Adrenal gland (tissue), 12 donors: Measurements from ENCODE around the gene ARHGEF4. TPM values are rescaled to one million over a fixed set of nuclear protein-coding genes. Genes with fewer than 3 reads are reported as not detected.

Source experiments
- DNase-seq, 7 donors: peaks; one replicate each; pipeline ENCODE4 v3.0.0-alpha.2; 2019 to 2020
- H3K27ac ChIP-seq, 5 donors: fragments of 200-600 bp; sonication (generic) in 4 of 5; 1 replicate in 3 of 5; 2 replicates in 2 of 5; pipeline versions ENCODE4 v1.5.1 to v1.8.0; 2016 to 2020; ENCODE audit warnings: mild to moderate bottlenecking in 1 of 5
- H3K27me3 ChIP-seq: fragments of 200-600 bp; 2 replicates; pipeline ENCODE4 v1.8.0; 2021
- H3K36me3 ChIP-seq, 2 donors: fragments of 200-600 bp; replicated peaks in 1 of 2; 1 replicate in 1 of 2; 2 replicates in 1 of 2; pipeline versions ENCODE4 v1.5.1 to v1.8.0; 2018 to 2022
- H3K4me1 ChIP-seq, 2 donors: fragments of 200-600 bp; replicated peaks in 1 of 2; 1 replicate in 1 of 2; 2 replicates in 1 of 2; pipeline versions ENCODE4 v1.5.1 to v1.8.0; 2018 to 2021
- H3K4me3 ChIP-seq, 4 donors: fragments of 200-600 bp; sonication (generic) in 3 of 4; one replicate each; pipeline ENCODE4 v1.5.1; 2016 to 2018
- H3K9me3 ChIP-seq, 3 donors: fragments of 200-600 bp; sonication (generic) in 1 of 3; replicated peaks in 1 of 3; 1 replicate in 2 of 3; 2 replicates in 1 of 3; pipeline versions ENCODE4 v1.5.1 to v1.8.0; 2016 to 2021
- CTCF ChIP-seq, 6 experiments: fragments of 450-650 bp in 4 of 6; fragments of 200-600 bp in 2 of 6; sonication (generic) in 1 of 6; IDR thresholded peaks; 1 replicate in 5 of 6; 2 replicates in 1 of 6; pipeline versions ENCODE4 v1.5.1 to v1.8.0; 2016 to 2021; ENCODE audit warnings: antibody characterized with exemption in 6 of 6, mild to moderate bottlenecking in 2 of 6, moderate library complexity in 1 of 6
- POLR2A ChIP-seq, 2 donors: fragments of 450-650 bp; IDR thresholded peaks; one replicate each; pipeline ENCODE4 v1.6.1; 2017; ENCODE audit warnings: antibody characterized with exemption in 2 of 2, mild to moderate bottlenecking in 2 of 2, moderate library complexity in 1 of 2
- WGBS, 4 donors: extraction: QIAGEN DNeasy Blood & Tissue Kit in 2 of 4; methylation state at CpG; one replicate each; pipeline versions ENCODE4 v1.1.5 to v1.1.7; 2013 to 2017; 5-methylcytosine and 5-hydroxymethylcytosine counted together
- intact Hi-C, 2 donors: fragments of 100-400 bp; cut with DNase I; formaldehyde crosslinking; loops; one replicate each; pipeline versions ENCODE4 v1.14.1 to v1.15.0; 2022 to 2023
- polyA plus RNA-seq, 3 donors: library from polyadenylated mRNA; stranded (reverse); fragments of 200-250 nt in 2 of 3; fragments of 350-450 nt in 1 of 3; fragmentation: Illumina TruSeq in 1 of 3; extraction: RNeasy Lipid Tissue Mini Kit (QIAGEN cat#74804) in 1 of 3; gene quantifications; one replicate each; pipeline ENCODE4 v1.2.3, GENCODE V29; 2013 to 2014
- total RNA-seq, 9 donors: library from RNA; depleted of rRNA in 4 of 9; stranded (reverse); fragments of >200 nt in 4 of 9; fragments of 120-200 nt in 1 of 9; fragmentation: NEBNext Ultra II Directional in 1 of 9; extraction: Animal tissue kit (Norgen Biotek cat#: 25700) in 1 of 9; gene quantifications; one replicate each; pipeline versions ENCODE4 v1.1.0 to v1.2.4, GENCODE V29; 2013 to 2023
- donor health status: healthy with polysubstance abuse.
- donor health status: Bipolar disorder and iron deficiency.
- donor health status: DM: yes; HTN: yes; CAD: no.
- donor health status: DM: no; HTN: no; CAD: no.
- donor health status: DM: no; HTN: no; CAD: no.
- donor health status: DM: yes; HTN: yes; CAD: no.

The ARHGEF4 gene
- total and polyA plus RNA-seq, 12 donors = 0.97 to 40.4 (median 5.1) TPM

- DNase-seq = no peak
- H3K27ac ChIP-seq = no peak overlapping the region
- H3K36me3 ChIP-seq = no peaks in the 10 kb centered on the region
- intact Hi-C loops = no loop called here
- no peaks in the 10 kb centered on the region for H3K27me3 ChIP-seq
- H3K4me3 ChIP-seq = no peak overlapping the region
- H3K4me1 ChIP-seq = no peaks in the 10 kb centered on the region
- no peaks in the 10 kb centered on the region for H3K9me3 ChIP-seq
- TF ChIP-seq POLR2A (IDR thresholded peaks at IDR 0.05) (no peak), CTCF (IDR thresholded peaks at IDR 0.05) (no peak)
- 81 to 87% (median 85%) methylated on average over 11 to 12 of the region's 12 CpGs for WGBS, 4 donors
Measured at GRCh38 chr2:130930740-130931659, 94.3 kb downstream of the ARHGEF4 start.

GRCh38 chr2:130933501-130933900 is 96.8 kb downstream of the ARHGEF4 start:
- H3K27ac ChIP-seq = no peak overlapping the region
- H3K36me3 ChIP-seq = no peaks in the 10 kb centered on the region
- WGBS, 4 donors = 40 to 58% (median 43%) methylated on average over 2 of the region's 2 CpGs
- H3K4me1 ChIP-seq = no peaks in the 10 kb centered on the region
- intact Hi-C loops = no loop called here
- no peaks in the 10 kb centered on the region for H3K9me3 ChIP-seq
- TF ChIP-seq POLR2A (IDR thresholded peaks at IDR 0.05) (no peak), CTCF (IDR thresholded peaks at IDR 0.05) (no peak)
- DNase-seq = no peak
- no peak overlapping the region for H3K4me3 ChIP-seq
- H3K27me3 ChIP-seq = no peaks in the 10 kb centered on the region

GRCh38 chr2:130936451-130936850 is 99.7 kb downstream of the ARHGEF4 start:
- intact Hi-C loops = no loop called here
- DNase-seq = no peak
- H3K9me3 ChIP-seq = no peaks in the 10 kb centered on the region

GRCh38 chr2:130947967-130948366 is 111.3 kb downstream of the ARHGEF4 start:
- Histone ChIP-seq H3K27me3 (no peaks in the 10 kb centered on the region), H3K36me3 (no peaks in the 10 kb centered on the region), H3K4me1 (no peaks in the 10 kb centered on the region), H3K4me3 (no peak overlapping the region), H3K9me3 (no peaks in the 10 kb centered on the region), H3K27ac (no peak overlapping the region)
- DNase-seq = no peak
- TF ChIP-seq POLR2A (IDR thresholded peaks at IDR 0.05) (no peak), CTCF (IDR thresholded peaks at IDR 0.05) (no peak)
- intact Hi-C loops = no loop called here
- WGBS, 4 donors = 76 to 84% (median 83%) methylated on average over 6 of the region's 6 CpGs

More at GRCh38 chr2:130936451-130936850, 99.7 kb downstream of the ARHGEF4 start:
- TF ChIP-seq POLR2A (IDR thresholded peaks at IDR 0.05) = no peak
- no peak for TF ChIP-seq CTCF (IDR thresholded peaks at IDR 0.05)
- Histone ChIP-seq H3K4me3 (no peak overlapping the region), H3K27ac (no peak overlapping the region), H3K36me3 (no peaks in the 10 kb centered on the region), H3K27me3 (no peaks in the 10 kb centered on the region), H3K4me1 (no peaks in the 10 kb centered on the region)
